ENCODE measurements around the gene RAPGEF4.

RAPGEF4 gene

DNA sequence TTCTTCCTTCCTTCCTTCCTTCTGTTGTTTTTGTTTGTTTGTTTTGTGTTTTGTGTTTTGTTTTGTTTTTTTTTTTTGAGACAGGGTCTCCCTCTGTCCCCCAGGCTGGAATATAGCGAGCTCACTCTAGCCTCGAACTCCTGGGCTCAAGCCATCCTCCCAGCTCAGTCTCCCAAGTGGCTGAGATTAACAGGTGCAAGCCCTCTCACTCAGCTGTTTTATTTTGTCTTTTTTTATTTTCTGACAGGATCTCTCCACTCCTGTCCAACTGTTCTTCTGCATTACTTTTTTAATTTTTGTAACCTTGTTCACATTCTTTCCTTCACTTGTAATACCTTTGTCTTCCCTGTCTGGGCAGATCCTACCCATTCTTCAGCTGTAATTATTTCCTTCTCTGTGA lies 363.6 kb downstream of the RAPGEF4 start:
- TF ChIP-seq, protein P1, sequence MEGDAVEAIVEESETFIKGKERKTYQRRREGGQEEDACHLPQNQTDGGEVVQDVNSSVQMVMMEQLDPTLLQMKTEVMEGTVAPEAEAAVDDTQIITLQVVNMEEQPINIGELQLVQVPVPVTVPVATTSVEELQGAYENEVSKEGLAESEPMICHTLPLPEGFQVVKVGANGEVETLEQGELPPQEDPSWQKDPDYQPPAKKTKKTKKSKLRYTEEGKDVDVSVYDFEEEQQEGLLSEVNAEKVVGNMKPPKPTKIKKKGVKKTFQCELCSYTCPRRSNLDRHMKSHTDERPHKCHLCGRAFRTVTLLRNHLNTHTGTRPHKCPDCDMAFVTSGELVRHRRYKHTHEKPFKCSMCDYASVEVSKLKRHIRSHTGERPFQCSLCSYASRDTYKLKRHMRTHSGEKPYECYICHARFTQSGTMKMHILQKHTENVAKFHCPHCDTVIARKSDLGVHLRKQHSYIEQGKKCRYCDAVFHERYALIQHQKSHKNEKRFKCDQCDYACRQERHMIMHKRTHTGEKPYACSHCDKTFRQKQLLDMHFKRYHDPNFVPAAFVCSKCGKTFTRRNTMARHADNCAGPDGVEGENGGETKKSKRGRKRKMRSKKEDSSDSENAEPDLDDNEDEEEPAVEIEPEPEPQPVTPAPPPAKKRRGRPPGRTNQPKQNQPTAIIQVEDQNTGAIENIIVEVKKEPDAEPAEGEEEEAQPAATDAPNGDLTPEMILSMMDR (IDR thresholded peaks at IDR 0.05; ENCODE audit: low read length, missing control alignments) = no peak
- no peak for DNase-seq (ENCODE audit: low read depth)
- H3K4me3 ChIP-seq (replicated peaks; ENCODE audit: low read depth, low read length) = no peak overlapping the region

DNA sequence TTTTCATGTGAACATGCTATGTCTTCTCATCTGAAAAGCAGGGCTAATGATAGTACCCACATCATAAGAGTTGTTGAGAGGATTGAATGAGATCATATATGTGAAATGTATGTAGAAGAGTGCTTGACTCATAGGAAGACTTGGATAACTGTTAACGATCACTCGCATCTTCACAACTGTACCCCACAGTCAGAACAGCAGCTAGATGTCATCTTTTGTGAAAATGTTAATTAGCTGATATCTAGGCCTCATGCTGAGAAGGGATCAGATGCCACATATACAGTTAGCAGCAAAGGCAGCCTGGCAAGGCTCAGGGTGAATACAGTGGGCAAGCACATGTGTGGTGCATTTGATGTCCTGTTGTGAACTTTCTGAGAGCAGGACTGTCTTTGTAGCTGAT lies 364.2 kb downstream of the RAPGEF4 start:
- TF ChIP-seq, protein P1 (IDR thresholded peaks at IDR 0.05; ENCODE audit: low read length, missing control alignments) = no peak
- no peak for DNase-seq (ENCODE audit: low read depth)
- no peak overlapping the region for H3K4me3 ChIP-seq (replicated peaks; ENCODE audit: low read depth, low read length)

DNA sequence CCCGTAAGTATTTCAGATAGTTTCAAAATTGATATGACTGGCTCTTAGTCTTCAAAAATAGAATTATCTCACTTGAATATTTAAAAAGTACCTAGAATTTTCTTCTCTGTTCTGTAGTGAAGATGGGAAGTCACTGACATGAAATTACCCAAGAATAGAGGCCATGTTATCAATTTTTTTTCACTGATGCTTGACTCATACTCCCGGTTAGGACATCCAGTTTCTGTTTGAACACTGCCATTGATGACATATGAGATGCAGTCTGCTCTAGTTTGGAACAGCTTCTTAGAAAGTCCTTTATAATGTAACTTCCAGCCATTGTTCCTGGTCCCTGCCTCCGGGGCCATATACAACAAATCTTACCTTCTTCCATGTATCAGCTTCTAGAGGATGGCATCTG lies 366.0 kb downstream of the RAPGEF4 start:
- no peak overlapping the region for H3K4me3 ChIP-seq (replicated peaks; ENCODE audit: low read depth, low read length)
- TF ChIP-seq, protein P1 (IDR thresholded peaks at IDR 0.05; ENCODE audit: low read length, missing control alignments) = no peak
- DNase-seq (ENCODE audit: low read depth) = peak; percentile 86
